ENCODE results near the gene PTPRK.

DNA sequence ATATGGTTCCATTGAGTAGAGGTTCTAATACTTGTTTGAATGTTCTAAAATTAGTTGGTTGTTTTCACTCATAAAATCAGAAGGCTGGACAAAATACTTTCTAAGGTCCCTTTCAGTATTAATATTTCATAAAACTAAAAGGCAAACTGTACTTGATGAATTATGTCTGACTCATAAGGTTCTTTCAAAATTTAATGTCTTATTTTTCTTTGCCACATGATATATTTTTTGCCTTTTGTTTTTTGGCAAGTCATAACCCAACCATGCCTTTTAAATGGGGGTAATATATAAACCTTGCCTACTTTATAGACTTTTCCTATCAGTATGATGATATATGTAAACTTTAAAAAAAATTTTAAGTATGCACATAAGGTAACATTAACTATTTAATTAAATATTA, 244.7 kb downstream of the PTPRK start:
- TF ChIP-seq, protein P1, sequence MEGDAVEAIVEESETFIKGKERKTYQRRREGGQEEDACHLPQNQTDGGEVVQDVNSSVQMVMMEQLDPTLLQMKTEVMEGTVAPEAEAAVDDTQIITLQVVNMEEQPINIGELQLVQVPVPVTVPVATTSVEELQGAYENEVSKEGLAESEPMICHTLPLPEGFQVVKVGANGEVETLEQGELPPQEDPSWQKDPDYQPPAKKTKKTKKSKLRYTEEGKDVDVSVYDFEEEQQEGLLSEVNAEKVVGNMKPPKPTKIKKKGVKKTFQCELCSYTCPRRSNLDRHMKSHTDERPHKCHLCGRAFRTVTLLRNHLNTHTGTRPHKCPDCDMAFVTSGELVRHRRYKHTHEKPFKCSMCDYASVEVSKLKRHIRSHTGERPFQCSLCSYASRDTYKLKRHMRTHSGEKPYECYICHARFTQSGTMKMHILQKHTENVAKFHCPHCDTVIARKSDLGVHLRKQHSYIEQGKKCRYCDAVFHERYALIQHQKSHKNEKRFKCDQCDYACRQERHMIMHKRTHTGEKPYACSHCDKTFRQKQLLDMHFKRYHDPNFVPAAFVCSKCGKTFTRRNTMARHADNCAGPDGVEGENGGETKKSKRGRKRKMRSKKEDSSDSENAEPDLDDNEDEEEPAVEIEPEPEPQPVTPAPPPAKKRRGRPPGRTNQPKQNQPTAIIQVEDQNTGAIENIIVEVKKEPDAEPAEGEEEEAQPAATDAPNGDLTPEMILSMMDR (conservative IDR thresholded peaks at IDR 0.05; ENCODE audit: low read depth, low read length) = no peak
- no peak for TF ChIP-seq EZH2phosphoT487 (IDR thresholded peaks at IDR 0.05; ENCODE audit: borderline replicate concordance, low read length)
- TF ChIP-seq EZH2 (IDR thresholded peaks at IDR 0.05; ENCODE audit: low read length, unreplicated experiment) = no peak

Data from PC-3 (cell line).